Fibroblast of skin of back (primary cell): ENCODE results near the gene MIEF1.

Source experiments
- DNase-seq: peaks from one replicate; pipeline ENCODE4 v3.0.0-alpha.2; 2013

MIEF1 gene

DNA sequence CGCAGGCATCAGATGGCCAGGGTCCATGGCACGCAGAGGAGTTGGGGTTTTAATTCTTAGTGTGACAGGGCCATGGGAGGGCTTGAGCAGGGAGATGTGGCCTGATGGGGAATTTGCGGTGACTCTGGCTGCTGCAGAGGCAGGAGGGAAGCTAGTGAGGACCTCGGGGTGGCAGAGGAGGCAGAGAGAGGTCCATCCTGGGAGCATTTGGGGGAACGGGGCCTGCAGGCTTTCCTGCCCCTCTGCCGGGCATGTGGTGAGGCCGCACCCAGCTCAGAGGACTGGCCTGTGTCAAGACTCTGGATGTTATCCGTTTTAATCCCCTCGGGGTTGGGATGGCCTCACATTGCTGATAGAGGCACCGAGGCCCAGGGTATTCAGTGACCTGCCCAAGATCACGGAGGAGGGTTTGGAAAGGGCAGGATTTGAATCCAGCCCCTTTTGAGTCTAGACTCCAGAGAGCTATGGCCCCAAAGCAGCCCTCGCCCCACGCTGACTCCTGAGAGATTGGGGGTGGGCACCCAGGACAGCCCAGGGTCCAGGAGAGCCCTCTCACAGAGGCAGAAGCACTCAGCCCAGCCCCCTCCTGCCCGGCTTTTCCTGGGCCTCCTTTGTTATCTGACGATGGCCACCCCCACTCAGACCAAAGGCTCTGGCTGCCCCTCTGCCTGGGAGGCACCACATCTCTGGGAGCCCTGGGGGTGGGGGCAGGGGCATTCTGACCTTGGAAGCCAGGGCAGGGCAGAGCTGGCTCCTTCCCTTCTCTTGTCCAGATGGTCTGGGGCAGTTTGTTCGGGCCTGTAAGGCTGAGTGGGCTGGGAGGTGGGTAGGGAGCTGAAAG, 31.4 kb upstream of the MIEF1 start:
- DNase-seq = no peak

DNA sequence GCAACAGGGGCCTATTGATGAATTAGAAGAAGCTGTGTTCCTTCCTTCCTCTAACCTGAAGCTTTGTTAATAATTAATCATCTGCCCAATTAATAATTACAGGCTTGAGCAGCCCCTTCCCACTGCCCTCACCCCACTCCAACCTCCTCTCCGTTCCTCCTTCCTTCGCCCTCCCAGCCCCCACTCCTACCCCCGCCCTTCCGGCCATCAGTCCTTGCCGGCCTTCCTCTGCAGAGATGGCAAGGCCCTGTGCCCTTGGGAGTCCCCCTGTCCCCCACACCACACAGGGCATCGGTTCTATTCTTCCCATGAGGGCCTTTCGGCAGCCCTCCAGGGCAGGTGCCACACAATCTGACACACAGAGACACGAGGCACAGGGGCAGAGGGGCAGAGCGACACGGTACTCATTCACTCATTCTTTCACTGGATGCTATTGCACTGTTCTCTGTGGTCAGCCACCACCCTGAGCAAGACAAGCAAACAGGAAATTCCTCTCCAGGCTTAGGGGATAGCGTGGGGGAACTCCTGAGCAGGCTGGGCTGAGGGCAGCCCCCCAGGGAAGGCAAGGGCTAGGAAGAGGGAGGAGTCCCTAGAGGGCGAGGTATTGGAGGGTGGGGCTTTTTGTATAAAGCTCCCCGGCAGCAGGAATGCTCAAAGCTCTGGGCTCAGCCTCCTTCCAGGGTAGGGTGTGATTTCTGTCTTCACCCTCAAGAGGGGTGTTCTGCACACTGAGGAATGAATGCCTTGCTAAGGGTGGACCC, 30.5 kb upstream of the MIEF1 start:
- peak; percentile 87 for DNase-seq

DNA sequence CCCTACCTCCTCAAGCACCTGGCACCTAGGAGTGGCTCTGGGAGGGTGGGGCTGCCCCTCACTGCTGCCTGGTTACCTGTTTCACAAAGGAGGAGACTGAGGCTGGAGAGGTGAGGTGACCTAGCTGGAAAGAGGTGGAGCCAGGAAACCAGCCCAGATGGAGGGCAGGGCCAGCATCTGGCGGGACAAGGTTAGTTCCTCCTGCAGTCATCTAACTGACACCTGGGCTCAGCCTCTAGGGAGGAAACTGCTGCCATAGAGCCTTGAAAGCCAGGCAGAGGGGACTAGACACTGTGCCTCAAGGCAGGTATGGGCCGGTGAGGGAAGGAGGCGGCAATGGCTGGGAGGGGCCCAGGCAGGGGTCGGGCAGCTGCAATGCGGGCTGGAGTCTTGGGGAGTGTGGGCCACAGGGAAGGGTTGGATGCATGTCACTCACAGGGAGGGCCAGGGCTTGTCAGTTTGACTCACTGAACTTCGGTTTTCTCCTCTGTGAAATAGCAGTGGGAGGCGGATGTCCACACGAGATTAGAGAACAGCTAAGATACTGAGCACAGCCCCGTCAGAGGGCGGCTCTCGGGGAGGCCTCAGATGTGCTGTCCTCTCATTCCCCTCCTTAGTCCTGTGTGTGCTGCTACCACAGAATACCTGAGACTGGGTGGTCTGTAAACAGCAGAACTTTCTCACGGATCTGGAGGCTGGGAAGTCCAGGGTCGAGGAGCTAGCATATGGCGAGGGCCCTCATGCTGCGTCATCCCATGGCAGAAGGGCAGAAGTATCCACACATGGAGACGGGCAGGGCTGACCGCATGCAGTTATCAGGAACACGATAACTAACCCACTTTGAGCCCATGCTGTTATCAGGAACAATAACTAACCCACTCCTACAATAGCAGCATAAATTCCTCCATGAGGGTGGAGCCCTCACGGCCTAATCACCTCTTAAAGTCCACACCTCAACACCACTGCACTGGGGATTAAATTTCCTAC, 29.2 kb upstream of the MIEF1 start:
- DNase-seq = no peak

DNA sequence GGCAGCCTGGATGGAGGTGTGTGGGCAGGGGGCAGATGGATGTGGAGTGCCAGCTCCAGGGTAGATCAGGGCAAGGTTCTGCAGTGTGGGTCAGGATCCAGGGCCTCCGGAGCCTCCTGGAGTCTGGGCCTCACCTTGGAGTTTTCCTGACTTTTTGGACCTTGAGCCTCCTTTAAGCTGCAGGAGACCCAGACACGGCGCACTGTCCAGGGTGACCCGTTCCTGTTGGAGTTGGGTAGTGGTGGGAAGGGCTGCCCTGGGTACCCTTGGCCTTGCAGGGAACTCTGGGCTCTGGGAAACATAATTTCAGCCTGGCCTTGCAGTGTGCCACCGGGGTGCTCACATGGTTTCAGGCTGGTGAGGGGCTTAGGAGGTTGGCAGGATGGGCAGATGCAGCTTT, 28.2 kb upstream of the MIEF1 start:
- DNase-seq = no peak

DNA sequence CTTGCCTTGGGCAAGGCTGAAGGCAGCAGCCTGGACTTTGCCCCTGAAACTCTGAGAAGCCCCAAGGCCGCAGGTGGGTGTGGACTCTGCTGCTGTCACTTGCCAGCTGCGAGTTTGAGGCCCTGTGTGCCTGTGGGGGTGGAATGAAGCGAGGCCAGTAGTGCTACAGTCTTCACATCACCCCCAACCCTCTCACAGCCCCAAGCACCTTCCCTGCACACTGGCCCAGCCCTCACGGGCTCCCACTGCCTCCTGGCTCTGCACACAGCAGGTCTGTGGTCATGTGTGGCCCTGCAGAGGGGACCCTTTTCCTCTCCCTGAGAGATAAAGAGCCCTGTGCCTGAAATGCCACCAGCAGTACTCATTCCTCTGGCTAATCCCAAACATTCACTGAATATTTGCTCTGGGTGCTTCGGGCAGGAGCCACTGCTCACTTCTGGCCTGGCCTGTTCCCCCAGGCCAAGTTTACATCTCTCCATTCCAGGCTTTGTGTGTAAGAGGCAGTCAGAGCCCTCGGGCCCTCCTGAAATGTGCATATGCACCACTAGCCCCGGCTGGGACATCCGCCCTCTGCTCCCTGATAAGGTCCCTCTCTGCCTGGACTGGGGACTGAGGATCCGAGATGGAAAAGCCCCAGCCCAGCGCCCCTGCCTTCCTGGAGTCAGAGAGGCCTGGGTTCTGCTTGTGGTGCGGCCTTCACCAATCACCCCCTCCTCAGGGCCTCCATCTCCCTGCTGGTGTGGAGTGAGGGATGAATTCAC, 27.6 kb upstream of the MIEF1 start:
- peak; percentile 76 for DNase-seq

DNA sequence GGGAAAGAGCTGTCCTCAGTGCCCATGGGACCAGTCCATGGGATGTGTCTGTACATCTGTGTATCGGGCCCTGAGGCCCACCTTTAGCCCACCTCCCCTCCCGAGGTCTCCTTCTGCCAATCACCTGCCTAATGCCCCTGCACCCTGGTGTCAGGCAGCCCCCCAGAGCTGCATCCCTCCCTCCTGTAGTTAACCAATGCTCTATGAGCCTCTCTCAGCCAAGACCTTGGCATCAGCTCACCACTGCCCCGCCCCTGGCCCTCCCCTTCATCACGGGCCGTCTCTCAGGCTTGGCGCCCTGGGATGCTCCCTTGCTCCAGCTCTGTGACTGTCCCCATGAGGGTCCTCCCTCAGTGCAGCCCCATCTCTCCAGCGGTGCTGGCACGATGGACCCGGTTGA, 26.8 kb upstream of the MIEF1 start:
- DNase-seq = no peak

DNA sequence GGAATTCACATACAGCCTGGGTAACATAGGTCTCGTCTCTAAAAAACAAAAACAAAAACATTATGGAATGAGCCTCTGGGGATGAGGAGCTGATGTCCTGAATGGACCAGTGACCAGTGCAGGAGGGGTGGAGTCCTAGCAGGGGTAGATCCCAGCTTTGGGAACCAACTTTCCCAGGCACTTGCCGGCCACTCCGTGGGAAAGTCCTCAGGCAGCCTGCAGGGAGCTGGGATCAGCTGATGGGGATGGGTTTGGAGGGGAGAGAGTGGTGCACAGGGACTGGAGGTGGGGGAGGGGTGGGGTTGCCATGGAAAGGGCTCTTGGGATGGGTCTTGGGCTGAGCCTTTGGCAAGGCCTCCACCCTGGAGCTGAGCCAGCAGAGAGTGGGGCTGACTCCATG, 26.2 kb upstream of the MIEF1 start:
- DNase-seq = no peak

DNA sequence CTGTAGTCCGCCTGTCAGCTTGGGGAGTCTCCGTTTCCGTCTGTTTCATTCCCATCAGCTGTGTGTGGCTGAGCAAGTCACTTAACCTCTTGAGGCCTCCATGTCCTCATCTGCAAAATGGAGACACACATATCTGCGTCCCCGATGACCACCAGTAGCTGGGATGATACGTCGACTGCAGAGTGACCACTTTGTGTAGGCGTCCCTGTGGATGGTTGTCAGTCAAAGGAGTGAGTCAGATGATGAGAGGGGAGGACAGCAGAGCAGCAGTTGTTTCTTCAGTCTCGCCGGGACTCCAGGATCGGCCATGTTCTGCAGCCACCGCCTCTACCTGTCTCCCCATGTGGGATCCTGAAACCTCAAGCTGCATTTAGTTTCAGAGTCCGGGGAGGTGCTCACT, 25.4 kb upstream of the MIEF1 start:
- DNase-seq = no peak

DNA sequence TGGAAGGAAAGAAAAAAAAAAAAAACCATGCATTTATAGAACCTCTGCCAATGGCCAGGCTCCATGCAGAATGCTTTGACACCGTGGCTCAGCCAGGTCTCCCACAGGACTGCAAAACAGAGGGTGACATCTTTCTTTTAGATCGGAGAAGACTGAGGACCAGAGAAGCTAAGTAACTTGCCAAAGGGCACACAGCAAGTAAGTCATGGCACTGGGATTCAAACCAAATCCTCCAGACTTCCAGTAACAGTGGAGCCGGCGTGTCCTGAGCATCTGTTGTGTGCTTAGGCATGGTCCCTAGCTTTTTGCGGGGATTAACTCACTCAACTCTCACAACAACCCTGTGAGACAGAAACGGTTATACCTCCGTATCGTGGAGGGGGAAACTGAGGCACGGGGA, 24.5 kb upstream of the MIEF1 start:
- no peak for DNase-seq

DNA sequence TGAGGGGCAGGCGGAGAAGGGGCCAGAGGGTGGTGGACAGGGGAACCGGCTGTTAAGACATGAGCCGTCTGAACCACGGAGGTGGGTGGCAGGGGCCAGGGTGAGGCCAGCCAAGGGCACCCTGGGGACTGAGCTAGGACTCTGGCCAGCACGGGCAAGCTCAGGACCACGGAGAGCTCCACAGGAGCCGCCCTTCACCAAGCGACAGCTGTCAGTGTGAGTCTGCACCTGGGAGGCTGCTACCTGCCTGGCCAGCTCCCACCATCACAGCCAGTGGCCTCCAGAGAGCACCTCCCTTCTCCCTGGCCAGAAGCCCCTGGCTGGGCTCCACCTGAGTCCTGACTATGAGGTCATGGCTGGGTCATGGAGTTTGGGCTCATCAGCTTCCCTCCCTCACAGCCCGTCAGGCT, 23.6 kb upstream of the MIEF1 start:
- DNase-seq = no peak

DNA sequence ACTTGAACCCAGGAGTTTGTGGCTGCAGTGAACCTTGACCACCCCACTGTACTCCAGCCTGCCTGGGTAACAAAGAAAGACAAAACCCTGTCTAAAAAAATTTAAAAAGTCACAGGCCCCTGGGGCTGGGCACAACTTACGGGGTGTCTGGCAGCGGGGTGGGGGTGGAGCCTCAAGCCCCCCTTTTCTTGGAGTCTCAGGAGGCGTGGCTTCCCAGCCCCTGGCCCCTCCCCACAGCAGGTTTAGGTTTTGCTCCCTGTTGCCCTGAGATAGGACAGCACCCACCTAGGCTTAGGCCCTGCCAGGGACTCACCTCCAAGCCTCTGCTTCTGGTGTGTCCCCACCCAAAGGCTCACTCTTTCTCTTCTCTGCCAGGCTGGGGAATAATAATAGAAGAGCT, 22.8 kb upstream of the MIEF1 start:
- no peak for DNase-seq

DNA sequence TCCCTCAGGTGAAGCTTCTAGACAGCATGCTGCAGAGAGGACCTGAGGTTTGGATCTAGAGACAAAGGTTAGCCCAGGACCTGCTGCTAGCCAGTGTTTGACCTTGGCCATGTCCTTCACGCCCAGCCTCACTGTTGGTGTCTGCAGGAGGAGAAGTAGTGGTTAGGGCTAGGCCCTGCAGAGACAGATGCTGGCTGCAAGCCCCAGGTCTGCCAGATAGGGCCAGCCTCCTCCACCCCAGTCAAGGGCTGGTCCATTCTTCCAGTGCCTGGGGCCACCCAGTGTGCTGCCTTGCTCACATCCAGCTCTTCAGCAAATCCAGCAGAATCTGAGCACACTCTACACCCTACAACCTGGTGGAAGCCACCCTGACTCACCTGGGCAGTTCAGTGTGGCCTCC, 21.5 kb upstream of the MIEF1 start:
- no peak for DNase-seq

DNA sequence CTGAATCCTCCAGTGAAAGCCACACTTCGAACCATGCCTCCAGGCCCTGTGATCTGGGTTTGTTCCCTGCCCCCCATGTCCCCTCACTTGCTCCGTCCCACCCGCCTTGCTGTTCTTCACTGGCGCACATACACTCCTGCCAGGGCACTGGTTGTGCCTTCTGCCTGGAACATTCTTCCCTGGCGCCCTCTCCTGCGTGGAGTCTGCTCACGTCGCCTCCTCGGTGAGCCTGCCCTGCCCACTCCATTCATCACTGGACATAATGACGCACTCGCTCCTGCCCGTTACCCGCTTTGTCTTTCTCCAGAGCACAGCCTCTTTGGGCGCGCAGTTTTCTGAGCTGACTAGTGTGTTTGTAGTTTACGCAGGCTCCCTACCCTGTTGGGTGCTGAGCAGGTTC, 21.0 kb upstream of the MIEF1 start:
- DNase-seq = no peak

DNA sequence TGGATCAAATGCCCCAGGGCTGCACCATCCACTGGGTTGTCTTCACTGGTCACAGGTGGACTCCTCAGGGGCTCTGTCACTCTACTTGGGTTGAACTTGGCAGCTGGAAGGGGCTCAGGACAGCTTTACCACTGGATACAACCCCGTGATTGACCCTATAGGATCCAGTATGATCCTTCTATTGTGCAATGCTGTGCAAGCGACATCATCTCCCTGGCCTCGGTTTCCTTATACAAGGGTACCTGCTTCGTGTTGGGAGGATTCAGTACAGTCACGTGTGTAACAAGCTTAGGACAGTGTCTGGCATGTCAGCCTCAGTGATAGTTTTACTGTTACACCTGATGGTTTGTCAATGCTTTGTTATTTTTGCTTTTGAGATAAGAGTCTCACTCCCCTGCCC, 20.5 kb upstream of the MIEF1 start:
- DNase-seq = no peak

DNA sequence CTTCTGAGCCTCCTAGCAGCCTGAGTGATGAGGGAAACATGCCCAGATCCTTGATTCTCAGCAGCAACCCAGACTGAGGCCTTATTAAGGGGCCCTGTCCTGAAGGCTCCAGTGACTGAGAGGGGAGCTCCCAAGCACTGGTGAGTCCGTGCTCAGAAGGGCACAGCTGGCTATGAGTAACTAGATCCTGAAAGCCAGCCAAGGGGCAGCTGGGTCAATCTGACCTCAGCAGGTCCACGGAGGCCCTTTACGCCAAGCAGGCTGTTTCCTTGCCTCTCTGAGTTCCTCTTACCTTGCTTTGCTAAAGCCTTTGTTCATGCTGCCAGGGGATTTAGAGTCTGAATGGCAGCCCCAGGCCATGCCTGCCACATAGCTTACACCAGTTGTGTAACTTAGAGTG, 19.3 kb upstream of the MIEF1 start:
- no peak for DNase-seq

DNA sequence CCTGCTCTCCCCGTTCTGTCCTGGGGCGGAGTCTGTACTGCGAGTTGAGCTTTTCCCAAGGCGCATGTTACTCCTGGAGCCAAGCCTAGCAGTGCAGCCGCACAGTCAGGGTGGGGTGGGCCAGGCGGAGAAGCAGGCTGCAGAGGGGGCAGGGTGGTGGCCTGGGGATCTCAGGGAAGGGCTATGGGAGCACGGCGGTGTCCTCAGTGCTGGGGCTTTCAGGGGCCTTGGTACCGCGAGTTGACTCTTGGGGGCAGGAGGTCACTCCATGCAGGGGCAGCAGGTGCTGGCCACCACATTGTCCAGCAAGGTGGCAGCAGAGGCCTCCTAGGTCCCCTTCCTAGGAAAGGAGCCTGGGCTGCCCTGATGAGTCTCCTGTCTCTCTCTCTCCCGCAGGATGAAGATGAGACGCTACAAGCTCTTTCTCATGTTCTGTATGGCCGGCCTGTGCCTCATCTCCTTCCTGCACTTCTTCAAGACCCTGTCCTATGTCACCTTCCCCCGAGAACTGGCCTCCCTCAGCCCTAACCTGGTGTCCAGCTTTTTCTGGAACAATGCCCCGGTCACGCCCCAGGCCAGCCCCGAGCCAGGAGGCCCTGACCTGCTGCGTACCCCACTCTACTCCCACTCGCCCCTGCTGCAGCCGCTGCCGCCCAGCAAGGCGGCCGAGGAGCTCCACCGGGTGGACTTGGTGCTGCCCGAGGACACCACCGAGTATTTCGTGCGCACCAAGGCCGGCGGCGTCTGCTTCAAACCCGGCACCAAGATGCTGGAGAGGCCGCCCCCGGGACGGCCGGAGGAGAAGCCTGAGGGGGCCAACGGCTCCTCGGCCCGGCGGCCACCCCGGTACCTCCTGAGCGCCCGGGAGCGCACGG, 14.9 kb upstream of the MIEF1 start:
- DNase-seq = no peak

DNA sequence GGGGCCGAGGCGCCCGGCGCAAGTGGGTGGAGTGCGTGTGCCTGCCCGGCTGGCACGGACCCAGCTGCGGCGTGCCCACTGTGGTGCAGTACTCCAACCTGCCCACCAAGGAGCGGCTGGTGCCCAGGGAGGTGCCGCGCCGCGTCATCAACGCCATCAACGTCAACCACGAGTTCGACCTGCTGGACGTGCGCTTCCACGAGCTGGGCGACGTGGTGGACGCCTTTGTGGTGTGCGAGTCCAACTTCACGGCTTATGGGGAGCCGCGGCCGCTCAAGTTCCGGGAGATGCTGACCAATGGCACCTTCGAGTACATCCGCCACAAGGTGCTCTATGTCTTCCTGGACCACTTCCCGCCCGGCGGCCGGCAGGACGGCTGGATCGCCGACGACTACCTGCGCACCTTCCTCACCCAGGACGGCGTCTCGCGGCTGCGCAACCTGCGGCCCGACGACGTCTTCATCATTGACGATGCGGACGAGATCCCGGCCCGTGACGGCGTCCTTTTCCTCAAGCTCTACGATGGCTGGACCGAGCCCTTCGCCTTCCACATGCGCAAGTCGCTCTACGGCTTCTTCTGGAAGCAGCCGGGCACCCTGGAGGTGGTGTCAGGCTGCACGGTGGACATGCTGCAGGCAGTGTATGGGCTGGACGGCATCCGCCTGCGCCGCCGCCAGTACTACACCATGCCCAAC, 14.1 kb upstream of the MIEF1 start:
- DNase-seq = no peak

DNA sequence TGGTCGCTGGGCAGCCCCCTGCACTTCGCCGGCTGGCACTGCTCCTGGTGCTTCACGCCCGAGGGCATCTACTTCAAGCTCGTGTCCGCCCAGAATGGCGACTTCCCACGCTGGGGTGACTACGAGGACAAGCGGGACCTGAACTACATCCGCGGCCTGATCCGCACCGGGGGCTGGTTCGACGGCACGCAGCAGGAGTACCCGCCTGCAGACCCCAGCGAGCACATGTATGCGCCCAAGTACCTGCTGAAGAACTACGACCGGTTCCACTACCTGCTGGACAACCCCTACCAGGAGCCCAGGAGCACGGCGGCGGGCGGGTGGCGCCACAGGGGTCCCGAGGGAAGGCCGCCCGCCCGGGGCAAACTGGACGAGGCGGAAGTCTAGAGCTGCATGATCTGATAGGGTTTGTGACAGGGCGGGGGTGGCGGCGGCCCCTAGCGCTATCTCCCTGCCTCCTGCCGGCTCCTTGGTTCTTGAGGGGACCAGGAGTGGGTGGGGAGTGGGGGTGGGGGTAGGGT, 13.5 kb upstream of the MIEF1 start:
- no peak for DNase-seq

DNA sequence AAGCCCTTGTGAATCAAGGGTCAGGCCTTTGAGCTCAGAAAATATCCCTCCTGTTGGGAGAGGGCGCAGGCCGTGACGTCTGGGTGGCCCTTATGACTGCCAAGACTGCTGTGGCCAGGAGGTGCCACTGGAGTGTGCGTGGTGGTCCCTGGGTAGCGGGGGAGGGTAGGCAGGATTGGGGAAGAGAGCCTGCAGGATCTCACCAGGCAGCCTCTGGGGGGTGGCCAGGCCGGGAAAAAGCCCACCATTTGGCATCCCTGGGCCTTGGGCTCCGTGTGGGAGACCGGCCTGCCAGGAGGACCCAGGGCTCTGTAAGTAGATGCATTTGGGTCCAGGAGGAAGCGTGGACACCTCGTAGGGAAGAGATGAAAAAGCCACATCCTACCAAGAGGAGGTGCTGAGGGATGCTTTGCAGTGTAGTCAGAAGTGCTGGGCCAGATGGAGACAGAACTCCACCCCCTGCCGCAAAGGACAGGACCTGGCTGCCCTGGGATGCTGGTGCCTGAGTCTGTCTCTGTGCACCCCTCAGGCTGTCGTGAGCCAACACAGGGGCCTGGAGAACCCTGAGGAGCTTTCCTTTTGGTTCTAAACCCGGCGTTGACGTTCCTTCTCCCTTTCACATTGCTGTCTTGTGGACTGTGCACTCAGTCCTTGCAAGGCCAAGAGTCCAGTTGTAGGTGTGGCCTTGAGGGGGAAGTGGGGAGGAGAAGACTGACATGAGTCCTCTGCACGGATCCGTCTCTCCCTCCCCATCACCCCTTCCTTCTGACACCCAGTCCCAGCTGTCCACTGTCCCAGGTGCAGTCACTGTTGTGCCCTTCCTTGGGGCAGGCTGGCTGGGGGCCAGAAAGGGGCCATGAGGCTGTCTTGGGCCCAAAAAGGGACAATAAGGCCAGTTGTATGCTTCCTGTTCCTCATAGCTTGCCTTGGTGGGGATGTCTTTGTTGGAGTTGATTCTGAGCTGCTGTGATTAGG, 12.7 kb upstream of the MIEF1 start:
- no peak for DNase-seq
